Upper lobe of left lung (tissue), 4 donors: ENCODE data around the gene DYNC2LI1.

ENCODE experiments used
- CTCF ChIP-seq, 6 experiments: fragments of 450-650 bp in 4 of 6; fragments of 200-600 bp in 2 of 6; sonication (generic) in 2 of 6; IDR thresholded peaks; one replicate each; pipeline ENCODE4 v1.5.1; 2016 to 2019; ENCODE audit warnings: antibody characterized with exemption in 6 of 6
- EP300 ChIP-seq, 4 donors: sonication (generic); formaldehyde crosslinking; IDR thresholded peaks; one replicate each; pipeline ENCODE4 v1.5.1; 2017; ENCODE audit warnings: antibody characterized with exemption in 4 of 4, control low read depth in 2 of 4
- POLR2A ChIP-seq, 4 donors: fragments of 450-650 bp; IDR thresholded peaks; one replicate each; pipeline ENCODE4 v1.5.1; 2016 to 2017; ENCODE audit warnings: antibody characterized with exemption in 4 of 4, mild to moderate bottlenecking in 2 of 4
- POLR2AphosphoS5 ChIP-seq, 2 donors: sonication (generic); formaldehyde crosslinking; IDR thresholded peaks; one replicate each; pipeline ENCODE4 v1.5.1; 2017; ENCODE audit warnings: antibody characterized with exemption in 2 of 2

- TF ChIP-seq POLR2AphosphoS5 (IDR thresholded peaks at IDR 0.05): no peak
- no peak for TF ChIP-seq EP300 (IDR thresholded peaks at IDR 0.05)
- TF ChIP-seq CTCF (IDR thresholded peaks at IDR 0.05): no peak
- no peak for TF ChIP-seq POLR2A (IDR thresholded peaks at IDR 0.05)
Observed at GRCh38 chr2:43855292-43855691, 81.5 kb downstream of the DYNC2LI1 start.
